ENCODE measurements around the gene ZNF560. TPM values are rescaled to one million over a fixed set of nuclear protein-coding genes. Genes with fewer than 3 reads are reported as not detected.

ZNF560 gene
- total and polyA plus RNA-seq, 2 of the 13 experiments (the other 11 are each of a cell fraction or from before 2014, with no cell fraction given), result not detected

DNA sequence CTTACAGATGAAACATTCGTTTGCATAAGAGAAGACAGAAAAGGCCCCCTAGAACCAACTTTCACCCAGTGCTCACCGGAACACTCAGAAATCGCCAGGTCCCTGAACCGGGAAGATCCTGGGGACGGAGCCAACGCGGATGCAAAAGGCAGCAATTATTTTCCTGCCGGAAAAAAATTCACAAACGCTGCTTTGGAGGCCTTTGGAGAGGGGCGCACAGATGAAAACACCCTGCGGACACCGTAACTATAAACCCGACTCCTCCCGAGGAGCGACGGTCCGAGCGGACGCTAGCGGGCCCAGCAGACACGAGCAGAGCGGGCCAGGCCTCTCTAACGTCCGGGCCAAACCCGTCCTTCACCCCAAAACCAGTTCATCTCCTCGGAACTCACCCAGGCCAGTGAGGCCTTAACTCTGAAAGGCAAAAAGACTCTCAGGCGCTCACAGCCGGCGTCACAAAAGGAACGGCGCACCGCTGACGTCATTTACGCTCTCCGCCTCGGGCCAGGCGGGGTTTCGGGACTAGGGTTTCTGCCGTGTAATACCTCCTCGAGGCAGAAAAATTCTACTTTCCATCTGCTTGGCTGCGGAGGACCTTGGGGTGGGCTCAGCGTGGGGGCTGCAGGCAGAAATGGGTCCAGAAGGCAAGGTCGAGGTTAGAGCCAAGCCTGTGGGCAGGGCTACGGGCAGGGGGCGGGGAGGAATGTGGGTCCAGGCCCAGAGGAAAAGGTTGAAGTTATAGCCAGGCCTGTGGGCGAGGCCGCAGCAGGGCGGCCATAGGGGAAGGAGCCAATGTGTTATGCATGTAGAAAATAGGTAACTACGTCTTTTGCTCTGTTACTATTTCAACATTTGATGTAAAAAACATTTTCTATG, 40.0 kb upstream of the ZNF560 start, which contains the start of gene ZNF426 (continued):
- TF ChIP-seq ZNF737 (CRISPR knock-in tag; IDR thresholded peaks at IDR 0.05; ENCODE audit: borderline replicate concordance), result 0 out of 2 replicates have a peak, but pooled peaks have one; percentile 62
- TF ChIP-seq ZNF776 (CRISPR knock-in tag; IDR thresholded peaks at IDR 0.05), result no peak; the same call in 1 of the 2 replicates
- no peak for TF ChIP-seq SP2 (CRISPR knock-in tag; IDR thresholded peaks at IDR 0.05)
- TF ChIP-seq ZNF562 (CRISPR knock-in tag; IDR thresholded peaks at IDR 0.05; ENCODE audit: borderline replicate concordance), result no peak
- TF ChIP-seq, protein P1, sequence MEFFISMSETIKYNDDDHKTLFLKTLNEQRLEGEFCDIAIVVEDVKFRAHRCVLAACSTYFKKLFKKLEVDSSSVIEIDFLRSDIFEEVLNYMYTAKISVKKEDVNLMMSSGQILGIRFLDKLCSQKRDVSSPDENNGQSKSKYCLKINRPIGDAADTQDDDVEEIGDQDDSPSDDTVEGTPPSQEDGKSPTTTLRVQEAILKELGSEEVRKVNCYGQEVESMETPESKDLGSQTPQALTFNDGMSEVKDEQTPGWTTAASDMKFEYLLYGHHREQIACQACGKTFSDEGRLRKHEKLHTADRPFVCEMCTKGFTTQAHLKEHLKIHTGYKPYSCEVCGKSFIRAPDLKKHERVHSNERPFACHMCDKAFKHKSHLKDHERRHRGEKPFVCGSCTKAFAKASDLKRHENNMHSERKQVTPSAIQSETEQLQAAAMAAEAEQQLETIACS (CRISPR knock-in tag; IDR thresholded peaks at IDR 0.05), result no peak
- TF ChIP-seq, protein P2, sequence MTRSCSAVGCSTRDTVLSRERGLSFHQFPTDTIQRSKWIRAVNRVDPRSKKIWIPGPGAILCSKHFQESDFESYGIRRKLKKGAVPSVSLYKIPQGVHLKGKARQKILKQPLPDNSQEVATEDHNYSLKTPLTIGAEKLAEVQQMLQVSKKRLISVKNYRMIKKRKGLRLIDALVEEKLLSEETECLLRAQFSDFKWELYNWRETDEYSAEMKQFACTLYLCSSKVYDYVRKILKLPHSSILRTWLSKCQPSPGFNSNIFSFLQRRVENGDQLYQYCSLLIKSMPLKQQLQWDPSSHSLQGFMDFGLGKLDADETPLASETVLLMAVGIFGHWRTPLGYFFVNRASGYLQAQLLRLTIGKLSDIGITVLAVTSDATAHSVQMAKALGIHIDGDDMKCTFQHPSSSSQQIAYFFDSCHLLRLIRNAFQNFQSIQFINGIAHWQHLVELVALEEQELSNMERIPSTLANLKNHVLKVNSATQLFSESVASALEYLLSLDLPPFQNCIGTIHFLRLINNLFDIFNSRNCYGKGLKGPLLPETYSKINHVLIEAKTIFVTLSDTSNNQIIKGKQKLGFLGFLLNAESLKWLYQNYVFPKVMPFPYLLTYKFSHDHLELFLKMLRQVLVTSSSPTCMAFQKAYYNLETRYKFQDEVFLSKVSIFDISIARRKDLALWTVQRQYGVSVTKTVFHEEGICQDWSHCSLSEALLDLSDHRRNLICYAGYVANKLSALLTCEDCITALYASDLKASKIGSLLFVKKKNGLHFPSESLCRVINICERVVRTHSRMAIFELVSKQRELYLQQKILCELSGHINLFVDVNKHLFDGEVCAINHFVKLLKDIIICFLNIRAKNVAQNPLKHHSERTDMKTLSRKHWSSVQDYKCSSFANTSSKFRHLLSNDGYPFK (CRISPR knock-in tag; IDR thresholded peaks at IDR 0.05; ENCODE audit: borderline replicate concordance), result peak; percentile 78
- TF ChIP-seq NFYC (CRISPR knock-in tag; IDR thresholded peaks at IDR 0.05), result no peak
- no peak; the same call in 1 of the 2 replicates for TF ChIP-seq ZNF451 (CRISPR knock-in tag; IDR thresholded peaks at IDR 0.05)
- no peak for TF ChIP-seq ZFYVE20 (CRISPR knock-in tag; IDR thresholded peaks at IDR 0.05; ENCODE audit: borderline replicate concordance, low read depth)
- peak; percentile 36; the same call in 1 of the 2 replicates for TF ChIP-seq PAX8 (CRISPR knock-in tag; IDR thresholded peaks at IDR 0.05; ENCODE audit: borderline replicate concordance)
- TF ChIP-seq EEA1 (CRISPR knock-in tag; IDR thresholded peaks at IDR 0.05; ENCODE audit: borderline replicate concordance), result no peak
- no peak for TF ChIP-seq ZNF484 (CRISPR knock-in tag; IDR thresholded peaks at IDR 0.05; ENCODE audit: borderline replicate concordance, low read depth)
- peak; percentile 92 for TF ChIP-seq KMT2A (CRISPR knock-in tag; IDR thresholded peaks at IDR 0.05)
- peak; percentile 80; the same call in 1 of the 2 replicates for TF ChIP-seq ZNF160 (CRISPR knock-in tag; IDR thresholded peaks at IDR 0.05)
- no peak for TF ChIP-seq ZNF383 (CRISPR knock-in tag; IDR thresholded peaks at IDR 0.05; ENCODE audit: borderline replicate concordance)
- TF ChIP-seq, protein P3, sequence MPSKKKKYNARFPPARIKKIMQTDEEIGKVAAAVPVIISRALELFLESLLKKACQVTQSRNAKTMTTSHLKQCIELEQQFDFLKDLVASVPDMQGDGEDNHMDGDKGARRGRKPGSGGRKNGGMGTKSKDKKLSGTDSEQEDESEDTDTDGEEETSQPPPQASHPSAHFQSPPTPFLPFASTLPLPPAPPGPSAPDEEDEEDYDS (CRISPR knock-in tag; IDR thresholded peaks at IDR 0.05), result peak; percentile 67
- no peak for TF ChIP-seq ARNT (IDR thresholded peaks at IDR 0.05)
- TF ChIP-seq ZBTB7B (CRISPR knock-in tag; IDR thresholded peaks at IDR 0.05), result peak; percentile 76; the same call in 1 of the 2 replicates
- peak; percentile 43; the same call in 1 of the 2 replicates for TF ChIP-seq ZNF558 (CRISPR knock-in tag; IDR thresholded peaks at IDR 0.05; ENCODE audit: borderline replicate concordance)
- TF ChIP-seq, protein P4, sequence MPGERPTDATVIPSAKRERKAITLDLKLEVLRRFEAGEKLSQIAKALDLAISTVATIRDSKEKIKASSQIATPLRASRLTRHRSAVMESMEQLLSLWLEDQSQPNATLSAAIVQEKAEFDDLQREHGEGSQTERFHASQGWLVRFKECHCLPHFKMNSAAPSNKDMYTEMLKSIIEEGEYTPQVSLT (CRISPR knock-in tag; IDR thresholded peaks at IDR 0.05; ENCODE audit: borderline replicate concordance, low read depth), result no peak
- no peak for TF ChIP-seq RARG (CRISPR knock-in tag; IDR thresholded peaks at IDR 0.05; ENCODE audit: low read depth)
- TF ChIP-seq ADNP (CRISPR knock-in tag; IDR thresholded peaks at IDR 0.05), result no peak
- TF ChIP-seq ZNF788 (CRISPR knock-in tag; IDR thresholded peaks at IDR 0.05; ENCODE audit: borderline replicate concordance), result peak; percentile 84; the same call in 1 of the 2 replicates
- TF ChIP-seq, protein P5, sequence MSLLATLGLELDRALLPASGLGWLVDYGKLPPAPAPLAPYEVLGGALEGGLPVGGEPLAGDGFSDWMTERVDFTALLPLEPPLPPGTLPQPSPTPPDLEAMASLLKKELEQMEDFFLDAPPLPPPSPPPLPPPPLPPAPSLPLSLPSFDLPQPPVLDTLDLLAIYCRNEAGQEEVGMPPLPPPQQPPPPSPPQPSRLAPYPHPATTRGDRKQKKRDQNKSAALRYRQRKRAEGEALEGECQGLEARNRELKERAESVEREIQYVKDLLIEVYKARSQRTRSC (CRISPR knock-in tag; IDR thresholded peaks at IDR 0.05; ENCODE audit: low read depth), result no peak
